ENCODE results near the gene CCDC102B.

Gene CCDC102B

GRCh38 chr18:68918216-68918615 is 120.3 kb downstream of the CCDC102B start:
- TF ChIP-seq REST (IDR thresholded peaks at IDR 0.05; ENCODE audit: insufficient read depth in 1 of 2, low read depth in 2 of 2, low read length in 2 of 2): no peak
- TF ChIP-seq SIN3A (IDR thresholded peaks at IDR 0.05; ENCODE audit: borderline replicate concordance, insufficient read depth, low read length): no peak
- no peak for TF ChIP-seq POLR2AphosphoS5 (IDR thresholded peaks at IDR 0.05; ENCODE audit: low read depth, low read length)
- TF ChIP-seq FOXP2 (optimal IDR thresholded peaks at IDR 0.05; ENCODE audit: borderline replicate concordance, extremely low read depth, extremely low read length, insufficient read depth): no peak
- TF ChIP-seq TAF1 (IDR thresholded peaks at IDR 0.05; ENCODE audit: borderline replicate concordance, insufficient read depth, low read length): no peak

GRCh38 chr18:68919900-68920299 is 122.0 kb downstream of the CCDC102B start:
- TF ChIP-seq REST (IDR thresholded peaks at IDR 0.05; ENCODE audit: insufficient read depth in 1 of 2, low read depth in 2 of 2, low read length in 2 of 2): no peak
- TF ChIP-seq SIN3A (IDR thresholded peaks at IDR 0.05; ENCODE audit: borderline replicate concordance, insufficient read depth, low read length): no peak
- no peak for TF ChIP-seq TAF1 (IDR thresholded peaks at IDR 0.05; ENCODE audit: borderline replicate concordance, insufficient read depth, low read length)
- no peak for TF ChIP-seq POLR2AphosphoS5 (IDR thresholded peaks at IDR 0.05; ENCODE audit: low read depth, low read length)
- TF ChIP-seq FOXP2 (optimal IDR thresholded peaks at IDR 0.05; ENCODE audit: borderline replicate concordance, extremely low read depth, extremely low read length, insufficient read depth): no peak

- no peak for TF ChIP-seq SIN3A (IDR thresholded peaks at IDR 0.05; ENCODE audit: borderline replicate concordance, insufficient read depth, low read length)
- no peak for TF ChIP-seq REST (IDR thresholded peaks at IDR 0.05; ENCODE audit: insufficient read depth in 1 of 2, low read depth in 2 of 2, low read length in 2 of 2)
- TF ChIP-seq TAF1 (IDR thresholded peaks at IDR 0.05; ENCODE audit: borderline replicate concordance, insufficient read depth, low read length): no peak
- no peak for TF ChIP-seq POLR2AphosphoS5 (IDR thresholded peaks at IDR 0.05; ENCODE audit: low read depth, low read length)
- TF ChIP-seq FOXP2 (optimal IDR thresholded peaks at IDR 0.05; ENCODE audit: borderline replicate concordance, extremely low read depth, extremely low read length, insufficient read depth): no peak
These were observed 124.5 kb downstream of the CCDC102B start for GRCh38 chr18:68922392-68922791.

- TF ChIP-seq POLR2AphosphoS5 (IDR thresholded peaks at IDR 0.05; ENCODE audit: low read depth, low read length) (no peak), TAF1 (IDR thresholded peaks at IDR 0.05; ENCODE audit: borderline replicate concordance, insufficient read depth, low read length) (no peak), REST (IDR thresholded peaks at IDR 0.05; ENCODE audit: insufficient read depth in 1 of 2, low read depth in 2 of 2, low read length in 2 of 2) (no peak), SIN3A (IDR thresholded peaks at IDR 0.05; ENCODE audit: borderline replicate concordance, insufficient read depth, low read length) (no peak), FOXP2 (optimal IDR thresholded peaks at IDR 0.05; ENCODE audit: borderline replicate concordance, extremely low read depth, extremely low read length, insufficient read depth) (no peak)
These were observed 127.4 kb downstream of the CCDC102B start for GRCh38 chr18:68925268-68925667.

All from PFSK-1 (cell line).